Brain microvascular endothelial cell (primary cell): ENCODE results near the gene KRTAP2-3.
A peak's percentile ranks its signal among the peaks of the same experiment; 100 is the strongest.
"Not testable (repeated sequence)": the region's sequence is repeated elsewhere in the genome, so short reads cannot be mapped to it uniquely, and the experiment has no call there.

Experiments
- DNase-seq: peaks from one replicate; pipeline ENCODE4 v3.0.0-alpha.2; 2020
- H3K27ac ChIP-seq: fragments of 250-450 bp; sonication (Bioruptor Pico); 2 replicates; pipeline ENCODE4 v1.5.1; 2020; ENCODE audit warnings: mild to moderate bottlenecking, moderate library complexity
- H3K27me3 ChIP-seq: fragments of 250-450 bp; sonication (Bioruptor Pico); replicated peaks from 2 replicates; pipeline ENCODE4 v1.5.1; 2020; ENCODE audit warnings: mild to moderate bottlenecking
- H3K36me3 ChIP-seq: fragments of 250-450 bp; sonication (Bioruptor Pico); replicated peaks from 2 replicates; pipeline ENCODE4 v1.5.1; 2020; ENCODE audit warnings: mild to moderate bottlenecking
- H3K4me3 ChIP-seq: 2 replicates; pipeline ENCODE4 v1.5.1; 2011; ENCODE audit warnings: low read depth, mild to moderate bottlenecking, control low read depth, low read length, moderate library complexity
- in situ Hi-C: cut with HindIII; loops from 2 replicates; pipeline ENCODE4 v1.10.0; 2017; ENCODE audit warnings: low sequenced_read_pairs, low pct_ligation_motif_present
- TF ChIP-seq, protein P1 (sequence below): IDR thresholded peaks from 2 replicates; pipeline ENCODE4 v1.5.1; 2011; ENCODE audit warnings: low read depth, mild to moderate bottlenecking, moderate library complexity, low read length, control low read depth, inconsistent platforms; ENCODE audit errors: missing control alignments

The KRTAP2-3 gene

GRCh38 chr17:41058741-41059140, 1.2 kb downstream of the KRTAP2-3 start:
- DNase-seq = no peak
- TF ChIP-seq, protein P1, sequence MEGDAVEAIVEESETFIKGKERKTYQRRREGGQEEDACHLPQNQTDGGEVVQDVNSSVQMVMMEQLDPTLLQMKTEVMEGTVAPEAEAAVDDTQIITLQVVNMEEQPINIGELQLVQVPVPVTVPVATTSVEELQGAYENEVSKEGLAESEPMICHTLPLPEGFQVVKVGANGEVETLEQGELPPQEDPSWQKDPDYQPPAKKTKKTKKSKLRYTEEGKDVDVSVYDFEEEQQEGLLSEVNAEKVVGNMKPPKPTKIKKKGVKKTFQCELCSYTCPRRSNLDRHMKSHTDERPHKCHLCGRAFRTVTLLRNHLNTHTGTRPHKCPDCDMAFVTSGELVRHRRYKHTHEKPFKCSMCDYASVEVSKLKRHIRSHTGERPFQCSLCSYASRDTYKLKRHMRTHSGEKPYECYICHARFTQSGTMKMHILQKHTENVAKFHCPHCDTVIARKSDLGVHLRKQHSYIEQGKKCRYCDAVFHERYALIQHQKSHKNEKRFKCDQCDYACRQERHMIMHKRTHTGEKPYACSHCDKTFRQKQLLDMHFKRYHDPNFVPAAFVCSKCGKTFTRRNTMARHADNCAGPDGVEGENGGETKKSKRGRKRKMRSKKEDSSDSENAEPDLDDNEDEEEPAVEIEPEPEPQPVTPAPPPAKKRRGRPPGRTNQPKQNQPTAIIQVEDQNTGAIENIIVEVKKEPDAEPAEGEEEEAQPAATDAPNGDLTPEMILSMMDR = no peak
- H3K27me3 ChIP-seq = no peaks in the 10 kb centered on the region
- in situ Hi-C loops = no loop called here
- peak overlapping the region; percentile 71 for H3K27ac ChIP-seq
- H3K4me3 ChIP-seq = no peak overlapping the region
- no peaks in the 10 kb centered on the region for H3K36me3 ChIP-seq

GRCh38 chr17:41057547-41057946, 2.4 kb downstream of the KRTAP2-3 start:
- H3K4me3 ChIP-seq = no peak overlapping the region
- H3K27me3 ChIP-seq = no peaks in the 10 kb centered on the region
- TF ChIP-seq, protein P1 = no peak
- no peak overlapping the region for H3K27ac ChIP-seq
- no peaks in the 10 kb centered on the region for H3K36me3 ChIP-seq
- in situ Hi-C loops = no loop called here
- no peak for DNase-seq

GRCh38 chr17:41055130-41055529, 4.8 kb downstream of the KRTAP2-3 start, which contains the start of gene KRTAP2-2:
KRTAP2-2 (minus strand) TSS chr17:41055230; CDS start chr17:41055211, 19 bp downstream.
- H3K4me3 ChIP-seq, in situ Hi-C loops, DNase-seq, H3K36me3 ChIP-seq, H3K27ac ChIP-seq, H3K27me3 ChIP-seq: not testable (repeated sequence)

DNA sequence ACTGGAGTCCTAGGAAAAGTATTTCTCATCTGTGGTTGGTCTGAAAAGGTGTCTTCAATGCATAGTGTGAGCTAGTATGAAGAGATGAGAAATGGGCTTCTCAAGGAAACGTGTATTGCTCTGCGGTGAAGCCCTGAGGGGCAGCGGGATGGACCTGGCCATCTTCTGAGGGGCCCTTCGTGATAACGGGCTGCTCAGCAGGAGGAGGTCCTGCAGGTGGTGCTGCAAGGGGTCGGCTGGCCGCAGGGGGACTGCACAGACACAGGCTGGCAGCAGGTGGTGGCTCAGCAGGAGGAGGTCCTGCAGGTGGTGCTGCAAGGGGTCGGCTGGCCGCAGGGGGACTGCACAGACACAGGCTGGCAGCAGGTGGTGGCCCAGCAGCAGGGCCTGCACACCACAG, 5.4 kb downstream of the KRTAP2-3 start:
- DNase-seq, H3K4me3 ChIP-seq, H3K27me3 ChIP-seq, H3K27ac ChIP-seq, H3K36me3 ChIP-seq, in situ Hi-C loops: not testable (repeated sequence)

- TF ChIP-seq, protein P1 = no peak
- in situ Hi-C loops = no loop called here
- no peak for DNase-seq
- H3K27ac ChIP-seq = no peak overlapping the region
- H3K4me3 ChIP-seq = no peak overlapping the region
- no peaks in the 10 kb centered on the region for H3K27me3 ChIP-seq
- no peaks in the 10 kb centered on the region for H3K36me3 ChIP-seq
Measured at GRCh38 chr17:41054025-41054424, 5.9 kb downstream of the KRTAP2-3 start.

DNA sequence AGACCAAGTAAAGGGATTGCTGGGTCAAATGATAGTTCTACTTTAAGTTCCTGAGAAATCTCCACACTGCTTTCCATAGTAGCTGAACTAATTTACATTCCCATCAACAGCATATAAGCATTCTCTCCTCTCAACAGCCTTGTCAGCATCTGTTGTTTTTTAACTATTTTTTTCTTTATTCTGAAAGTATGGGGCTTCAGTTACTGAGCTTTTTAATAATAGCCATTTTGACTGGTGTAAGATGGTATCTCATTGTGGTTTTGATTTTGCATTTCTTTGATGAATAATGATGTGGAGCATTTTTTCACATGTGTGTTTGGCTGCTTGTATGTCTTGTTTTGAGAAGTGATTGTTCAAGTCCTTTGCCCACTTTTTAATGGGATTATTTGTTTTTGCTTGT, 7.3 kb downstream of the KRTAP2-3 start:
- TF ChIP-seq, protein P1 = no peak
- no peaks in the 10 kb centered on the region for H3K27me3 ChIP-seq
- in situ Hi-C loops = no loop called here
- no peak overlapping the region for H3K27ac ChIP-seq
- no peak overlapping the region for H3K4me3 ChIP-seq
- DNase-seq = no peak
- H3K36me3 ChIP-seq = no peaks in the 10 kb centered on the region

- in situ Hi-C loops = no loop called here
- TF ChIP-seq, protein P1 = no peak
- peak; percentile 78 for DNase-seq
- Histone ChIP-seq H3K27me3 (no peaks in the 10 kb centered on the region), H3K36me3 (no peaks in the 10 kb centered on the region), H3K27ac (peak overlapping the region; percentile 78), H3K4me3 (no peak overlapping the region)
Measured at GRCh38 chr17:41049110-41049509, 10.8 kb downstream of the KRTAP2-3 start.
